ENCODE data around the gene CNOT11.
"Not testable (repeated sequence)": the region's sequence is repeated elsewhere in the genome, so short reads cannot be mapped to it uniquely, and the experiment has no call there.

Gene CNOT11

DNA sequence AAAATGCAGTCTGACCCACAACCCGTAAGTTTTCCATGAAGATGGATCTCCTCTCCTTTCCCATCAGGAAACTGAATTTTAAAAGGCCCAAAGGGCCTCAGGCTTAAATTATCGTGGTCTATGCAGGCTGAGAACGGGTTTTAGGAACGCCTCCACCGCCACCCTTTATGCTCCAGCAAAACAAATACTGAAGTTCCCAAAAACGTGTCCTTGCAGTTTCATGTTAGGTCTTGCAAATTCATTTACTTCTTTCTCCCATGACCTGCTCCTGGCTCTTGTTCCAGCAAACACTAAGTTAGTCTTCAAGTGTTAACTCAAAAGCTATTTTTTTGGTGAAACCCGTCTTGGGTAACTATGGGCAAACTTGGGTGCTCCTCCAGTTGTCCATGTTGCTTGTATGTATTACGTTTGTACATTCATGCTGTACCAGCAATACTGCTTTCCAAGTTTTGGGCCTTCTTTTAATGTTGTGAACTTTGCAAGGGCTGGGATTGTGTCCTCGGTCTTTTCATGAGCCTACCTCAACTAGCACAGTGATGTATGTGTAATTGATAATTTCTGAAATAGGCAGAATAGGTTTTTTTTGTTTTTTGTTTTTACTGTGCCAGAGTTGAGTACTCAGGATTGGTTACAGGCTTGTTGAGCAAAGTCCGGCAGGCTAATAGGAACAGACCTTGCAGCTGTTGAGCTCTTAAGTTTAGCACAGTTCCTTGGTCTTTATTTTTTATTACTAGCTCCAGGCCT lies 57.6 kb downstream of the CNOT11 start:
- no peak for DNase-seq (ENCODE audit: low spot score)

DNA sequence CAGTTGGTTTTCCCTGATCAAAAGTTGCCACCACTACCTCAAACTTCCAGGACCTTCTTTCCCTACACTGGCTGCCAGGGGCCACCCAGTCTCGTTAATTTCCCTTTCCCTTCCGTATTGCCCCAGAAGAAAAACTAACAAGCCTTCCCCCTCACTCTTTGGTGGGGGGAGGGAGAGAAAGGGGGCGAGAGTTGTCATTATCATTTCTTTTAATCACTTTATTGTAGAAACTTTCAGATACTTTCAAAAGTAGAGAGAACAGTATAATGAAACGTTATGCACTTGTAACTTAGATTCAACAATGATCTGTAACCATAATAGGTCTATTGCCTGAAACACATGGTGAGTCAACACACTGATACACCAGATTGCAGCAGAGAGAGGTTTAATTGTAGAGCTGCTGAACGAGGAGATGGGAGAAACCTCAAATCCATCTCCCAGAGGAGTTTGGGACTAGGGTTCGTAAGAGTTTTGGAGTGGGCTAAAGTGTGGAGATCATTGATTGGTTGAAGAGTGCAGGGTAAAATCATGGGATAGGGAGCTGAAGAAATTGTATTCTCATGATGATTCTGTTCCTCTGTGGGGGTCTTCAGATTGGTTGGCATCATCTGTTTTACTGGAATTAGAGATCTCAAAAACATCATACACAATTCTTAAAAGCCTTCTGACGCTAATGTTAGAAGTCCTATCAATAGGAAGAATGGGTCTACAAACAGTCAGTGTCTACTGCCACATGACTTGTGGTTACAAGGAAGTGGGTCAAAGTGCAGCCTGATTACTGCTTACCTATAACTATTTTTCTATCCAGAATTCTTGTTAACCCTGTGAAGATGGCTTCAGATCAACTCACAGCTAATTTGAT lies 58.4 kb downstream of the CNOT11 start:
- DNase-seq (ENCODE audit: low spot score), result peak; percentile 52

DNA sequence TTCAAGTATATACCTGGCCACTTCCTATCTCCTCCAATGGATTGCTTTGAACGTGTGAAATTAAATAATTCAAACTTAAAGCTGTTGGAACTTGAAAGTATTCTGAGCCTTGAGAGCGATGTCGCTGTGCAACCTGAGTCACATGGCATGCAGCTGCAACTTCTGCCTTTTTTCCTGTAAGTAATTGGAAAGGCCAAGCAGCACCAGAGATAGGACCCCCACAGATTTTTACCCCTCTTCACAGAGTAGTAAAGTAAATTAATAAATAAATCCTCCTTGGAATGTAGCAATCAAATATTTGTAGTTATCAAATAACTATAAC lies 59.0 kb downstream of the CNOT11 start:
- no peak for DNase-seq (ENCODE audit: low spot score)

DNA sequence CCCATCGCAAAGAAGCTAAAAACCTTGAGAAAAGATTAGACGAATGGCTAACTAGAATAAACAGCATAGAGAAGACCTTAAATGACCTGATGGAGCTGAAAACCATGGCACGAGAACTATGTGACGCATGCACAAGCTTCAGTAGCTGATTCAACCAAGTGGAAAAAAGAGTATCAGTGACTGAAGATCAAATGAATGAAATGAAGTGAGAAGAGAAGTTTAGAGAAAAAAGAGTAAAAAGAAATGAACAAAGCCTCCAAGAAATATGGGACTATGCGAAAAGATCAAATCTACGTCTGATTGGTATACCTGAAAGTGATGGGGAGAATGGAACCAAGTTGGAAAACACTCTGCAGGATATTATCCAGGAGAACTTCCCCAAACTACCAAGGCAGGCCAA lies 63.9 kb downstream of the CNOT11 start:
- DNase-seq (ENCODE audit: low spot score), result not testable (repeated sequence)
